Trophoblast cell (in vitro differentiated cells and primary cell): ENCODE results near the gene PATZ1.

Source experiments
- DNase-seq, 2 donors: peaks; one replicate each; pipeline ENCODE4 v3.0.0-alpha.2; 2016
- H2AFZ ChIP-seq: 2 replicates; pipeline ENCODE4 v1.6.1; 2013; ENCODE audit warnings: low read length, moderate library complexity, mild to moderate bottlenecking; ENCODE audit not compliant: insufficient read depth, poor library complexity
- H2AK5ac ChIP-seq: 2 replicates; pipeline ENCODE4 v1.6.1; 2013; ENCODE audit warnings: mild to moderate bottlenecking, low read length
- H2BK120ac ChIP-seq: 2 replicates; pipeline ENCODE4 v1.6.1; 2013; ENCODE audit warnings: low read length, mild to moderate bottlenecking, moderate library complexity; ENCODE audit not compliant: insufficient read depth, poor library complexity
- H2BK12ac ChIP-seq: 2 replicates; pipeline ENCODE4 v1.6.1; 2013; ENCODE audit warnings: mild to moderate bottlenecking, low read length, moderate library complexity
- H2BK5ac ChIP-seq: 2 replicates; pipeline ENCODE4 v1.6.1; 2013; ENCODE audit warnings: low read length, low read depth, moderate library complexity, mild to moderate bottlenecking; ENCODE audit not compliant: poor library complexity
- H3K14ac ChIP-seq: 2 replicates; pipeline ENCODE4 v1.6.1; 2013; ENCODE audit warnings: mild to moderate bottlenecking, low read length
- H3K18ac ChIP-seq: 2 replicates; pipeline ENCODE4 v1.6.1; 2013; ENCODE audit warnings: mild to moderate bottlenecking, low read length
- H3K23ac ChIP-seq: 2 replicates; pipeline ENCODE4 v1.6.1; 2013; ENCODE audit warnings: low read length
- H3K27ac ChIP-seq: 2 replicates; pipeline ENCODE4 v1.5.1; 2013; ENCODE audit warnings: low read depth, mild to moderate bottlenecking, inconsistent platforms, low read length, moderate library complexity
- H3K27me3 ChIP-seq: 2 replicates; pipeline ENCODE4 v1.6.1; 2013; ENCODE audit warnings: inconsistent platforms, mild to moderate bottlenecking, low read length, moderate library complexity; ENCODE audit not compliant: insufficient read depth
- H3K36me3 ChIP-seq, 2 experiments: 1 replicate in 1 of 2; 2 replicates in 1 of 2; pipeline ENCODE4 v1.6.1; 2013; ENCODE audit warnings: low read length in 2 of 2, mild to moderate bottlenecking in 2 of 2, moderate library complexity in 1 of 2; ENCODE audit not compliant: insufficient read depth in 2 of 2, control insufficient read depth in 1 of 2
- H3K4ac ChIP-seq: 2 replicates; pipeline ENCODE4 v1.6.1; 2013; ENCODE audit warnings: low read depth, mild to moderate bottlenecking, low read length, moderate library complexity
- H3K4me1 ChIP-seq, 2 experiments: 1 replicate in 1 of 2; 2 replicates in 1 of 2; pipeline ENCODE4 v1.6.1; 2013; ENCODE audit warnings: low read length in 2 of 2, mild to moderate bottlenecking in 2 of 2, moderate library complexity in 1 of 2; ENCODE audit not compliant: insufficient read depth in 2 of 2, control insufficient read depth in 1 of 2
- H3K4me2 ChIP-seq: 2 replicates; pipeline ENCODE4 v1.6.1; 2013; ENCODE audit warnings: inconsistent platforms, mild to moderate bottlenecking, low read length, moderate library complexity
- H3K4me3 ChIP-seq: 2 replicates; pipeline ENCODE4 v1.5.1; 2013; ENCODE audit warnings: mild to moderate bottlenecking, low read depth, low read length, inconsistent platforms
- H3K79me1 ChIP-seq: one replicate; pipeline ENCODE4 v1.6.1; 2013; ENCODE audit warnings: low read length
- H3K79me2 ChIP-seq: 2 replicates; pipeline ENCODE4 v1.6.1; 2013; ENCODE audit warnings: low read length, mild to moderate bottlenecking; ENCODE audit not compliant: control insufficient read depth, insufficient read depth, poor library complexity
- H3K9ac ChIP-seq: 2 replicates; pipeline ENCODE4 v1.6.1; 2013; ENCODE audit warnings: mild to moderate bottlenecking, low read length
- H3K9me3 ChIP-seq: 2 replicates; pipeline ENCODE4 v1.6.1; 2013; ENCODE audit warnings: low read depth, mild to moderate bottlenecking, control low read depth, inconsistent platforms, low read length; ENCODE audit not compliant: insufficient read depth
- H4K12ac ChIP-seq: 2 replicates; pipeline ENCODE4 v1.6.1; 2013; ENCODE audit warnings: low read depth, mild to moderate bottlenecking, low read length, moderate library complexity
- H4K8ac ChIP-seq: 2 replicates; pipeline ENCODE4 v1.6.1; 2013; ENCODE audit warnings: low read depth, mild to moderate bottlenecking, low read length, moderate library complexity
- H4K91ac ChIP-seq: one replicate; pipeline ENCODE4 v1.6.1; 2013; ENCODE audit warnings: low read depth, mild to moderate bottlenecking, low read length, moderate library complexity
- WGBS: extraction: QIAGEN DNeasy Blood & Tissue Kit; methylation state at CpG from one replicate; pipeline ENCODE4 v1.1.7; 2013; ENCODE audit warnings: missing lambda C conversion rate; ENCODE audit not compliant: insufficient read length, insufficient coverage; ENCODE audit errors: extremely low coverage; 5-methylcytosine and 5-hydroxymethylcytosine counted together

Gene PATZ1

DNA sequence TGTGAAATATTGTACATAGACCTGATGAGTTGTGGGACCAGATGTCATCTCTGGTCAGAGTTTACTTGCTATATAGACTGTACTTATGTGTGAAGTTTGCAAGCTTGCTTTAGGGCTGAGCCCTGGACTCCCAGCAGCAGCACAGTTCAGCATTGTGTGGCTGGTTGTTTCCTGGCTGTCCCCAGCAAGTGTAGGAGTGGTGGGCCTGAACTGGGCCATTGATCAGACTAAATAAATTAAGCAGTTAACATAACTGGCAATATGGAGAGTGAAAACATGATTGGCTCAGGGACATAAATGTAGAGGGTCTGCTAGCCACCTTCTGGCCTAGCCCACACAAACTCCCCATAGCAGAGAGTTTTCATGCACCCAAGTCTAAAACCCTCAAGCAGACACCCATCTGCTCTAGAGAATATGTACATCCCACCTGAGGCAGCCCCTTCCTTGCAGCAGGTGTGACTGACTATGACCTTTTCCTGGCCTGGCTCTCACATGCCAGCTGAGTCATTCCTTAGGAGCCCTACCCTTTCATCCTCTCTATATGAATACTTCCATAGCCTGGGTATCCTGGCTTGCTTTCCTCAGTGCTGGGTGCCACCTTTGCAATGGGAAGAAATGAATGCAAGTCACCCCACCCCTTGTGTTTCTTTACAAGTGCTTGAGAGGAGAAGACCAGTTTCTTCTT lies 66.2 kb downstream of the PATZ1 start:
- Histone ChIP-seq H3K9ac (no peak overlapping the region), H3K4ac (no peak overlapping the region), H3K4me2 (no peak overlapping the region), H2AFZ (no peak overlapping the region), H4K91ac (no peak overlapping the region), H3K27ac (no peak overlapping the region), H2BK120ac (no peak overlapping the region), H3K79me1 (peaks cover 3% of the 10 kb centered on the region), H4K12ac (no peak overlapping the region), H3K27me3 (no peaks in the 10 kb centered on the region), H3K79me2 (no peaks in the 10 kb centered on the region), H2AK5ac (no peak overlapping the region), H4K8ac (no peak overlapping the region), H3K4me1 (peaks cover 3 to 9% of the 10 kb centered on the region in 2 experiments), H2BK5ac (no peak overlapping the region), H3K9me3 (no peaks in the 10 kb centered on the region), H3K36me3 (peaks cover 30 to 47% of the 10 kb centered on the region in 2 experiments), H3K4me3 (no peak overlapping the region), H2BK12ac (no peak overlapping the region), H3K18ac (no peak overlapping the region), H3K23ac (no peak overlapping the region), H3K14ac (no peak overlapping the region)
- no peak for DNase-seq

DNA sequence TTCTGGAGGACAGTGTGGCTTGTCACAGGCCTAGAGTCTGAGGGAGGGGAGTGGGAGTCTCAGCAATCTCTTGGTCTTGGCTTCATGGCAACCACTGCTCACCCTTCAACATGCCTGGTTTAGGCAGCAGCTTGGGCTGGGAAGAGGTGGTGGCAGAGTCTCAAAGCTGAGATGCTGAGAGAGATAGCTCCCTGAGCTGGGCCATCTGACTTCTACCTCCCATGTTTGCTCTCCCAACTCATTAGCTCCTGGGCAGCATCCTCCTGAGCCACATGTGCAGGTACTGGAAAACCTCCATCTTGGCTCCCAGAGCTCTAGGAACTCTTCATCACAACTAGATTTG lies 66.8 kb downstream of the PATZ1 start:
- DNase-seq, result no peak
- H4K12ac ChIP-seq, result no peak overlapping the region
- no peaks in the 10 kb centered on the region for H3K9me3 ChIP-seq
- H2AFZ ChIP-seq, result no peak overlapping the region
- H4K8ac ChIP-seq, result no peak overlapping the region
- no peak overlapping the region for H3K18ac ChIP-seq
- H3K27me3 ChIP-seq, result no peaks in the 10 kb centered on the region
- no peak overlapping the region for H3K14ac ChIP-seq
- H4K91ac ChIP-seq, result no peak overlapping the region
- H3K79me1 ChIP-seq, result peaks cover 4% of the 10 kb centered on the region
- H3K36me3 ChIP-seq, result peaks cover 35 to 53% of the 10 kb centered on the region in 2 experiments
- H3K4me2 ChIP-seq, result no peak overlapping the region
- H3K4me1 ChIP-seq, result peaks cover 5% of the 10 kb centered on the region in 2 experiments
- no peak overlapping the region for H3K23ac ChIP-seq
- H2AK5ac ChIP-seq, result no peak overlapping the region
- H3K9ac ChIP-seq, result no peak overlapping the region
- no peak overlapping the region for H3K27ac ChIP-seq
- no peak overlapping the region for H2BK120ac ChIP-seq
- no peak overlapping the region for H3K4me3 ChIP-seq
- H3K4ac ChIP-seq, result no peak overlapping the region
- no peak overlapping the region for H2BK12ac ChIP-seq
- H3K79me2 ChIP-seq, result no peaks in the 10 kb centered on the region
- no peak overlapping the region for H2BK5ac ChIP-seq

DNA sequence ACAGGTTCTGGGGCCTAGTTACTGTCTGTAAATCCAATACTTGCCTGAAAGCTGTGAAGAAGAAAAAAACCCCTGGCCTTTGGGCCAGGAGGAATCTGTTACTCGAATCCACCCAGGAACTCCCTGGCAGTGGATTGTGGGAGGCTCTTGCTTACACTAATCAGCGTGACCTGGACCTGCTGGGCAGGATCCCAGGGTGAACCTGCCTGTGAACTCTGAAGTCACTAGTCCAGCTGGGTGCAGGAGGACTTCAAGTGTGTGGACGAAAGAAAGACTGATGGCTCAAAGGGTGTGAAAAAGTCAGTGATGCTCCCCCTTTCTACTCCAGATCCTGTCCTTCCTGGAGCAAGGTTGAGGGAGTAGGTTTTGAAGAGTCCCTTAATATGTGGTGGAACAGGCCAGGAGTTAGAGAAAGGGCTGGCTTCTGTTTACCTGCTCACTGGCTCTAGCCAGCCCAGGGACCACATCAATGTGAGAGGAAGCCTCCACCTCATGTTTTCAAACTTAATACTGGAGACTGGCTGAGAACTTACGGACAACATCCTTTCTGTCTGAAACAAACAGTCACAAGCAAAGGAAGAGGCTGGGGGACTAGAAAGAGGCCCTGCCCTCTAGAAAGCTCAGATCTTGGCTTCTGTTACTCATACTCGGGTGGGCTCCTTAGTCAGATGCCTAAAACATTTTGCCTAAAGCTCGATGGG lies 67.4 kb downstream of the PATZ1 start:
- no CpG with 5 or more reads among the region's 6 CpGs for WGBS
- Histone ChIP-seq H2AFZ (no peak overlapping the region), H3K4ac (no peak overlapping the region)

DNA sequence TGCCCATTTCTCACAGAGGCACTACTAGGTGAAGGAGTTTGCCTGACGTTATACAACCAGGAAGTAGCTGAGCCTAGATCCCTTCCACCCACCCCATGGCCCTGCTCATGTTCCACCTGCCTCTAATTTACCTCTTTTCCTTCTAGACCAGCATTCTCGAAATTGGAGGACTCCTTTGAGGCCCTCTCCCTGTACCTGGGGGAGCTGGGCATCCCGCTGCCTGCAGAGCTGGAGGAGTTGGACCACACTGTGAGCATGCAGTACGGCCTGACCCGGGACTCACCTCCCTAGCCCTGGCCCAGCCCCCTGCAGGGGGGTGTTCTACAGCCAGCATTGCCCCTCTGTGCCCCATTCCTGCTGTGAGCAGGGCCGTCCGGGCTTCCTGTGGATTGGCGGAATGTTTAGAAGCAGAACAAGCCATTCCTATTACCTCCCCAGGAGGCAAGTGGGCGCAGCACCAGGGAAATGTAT lies 68.0 kb downstream of the PATZ1 start:
- Histone ChIP-seq H3K9me3 (no peaks in the 10 kb centered on the region), H3K23ac (no peak overlapping the region), H3K4me3 (no peak overlapping the region), H2AFZ (no peak overlapping the region), H3K79me2 (no peaks in the 10 kb centered on the region), H4K8ac (no peak overlapping the region), H2BK120ac (no peak overlapping the region), H3K9ac (no peak overlapping the region), H3K36me3 (peaks cover 44 to 62% of the 10 kb centered on the region in 2 experiments), H4K12ac (no peak overlapping the region), H3K27me3 (no peaks in the 10 kb centered on the region), H3K79me1 (peaks cover 4% of the 10 kb centered on the region), H3K4me2 (no peak overlapping the region), H3K18ac (no peak overlapping the region), H3K27ac (no peak overlapping the region), H3K4ac (no peak overlapping the region), H2BK5ac (no peak overlapping the region), H4K91ac (no peak overlapping the region), H2BK12ac (no peak overlapping the region), H2AK5ac (no peak overlapping the region), H3K14ac (no peak overlapping the region), H3K4me1 (peaks cover 5% of the 10 kb centered on the region in 2 experiments)
- no peak for DNase-seq
- WGBS, result no CpG with 5 or more reads among the region's 9 CpGs

More for the DNA sequence above, 67.4 kb downstream of the PATZ1 start:
- no peak overlapping the region for H2AK5ac ChIP-seq
- H3K4me1 ChIP-seq, result peaks cover 5% of the 10 kb centered on the region in 2 experiments
- no peak overlapping the region for H3K4me3 ChIP-seq
- no peak for DNase-seq
- H2BK120ac ChIP-seq, result no peak overlapping the region
- no peak overlapping the region for H4K12ac ChIP-seq
- H3K23ac ChIP-seq, result no peak overlapping the region
- no peaks in the 10 kb centered on the region for H3K27me3 ChIP-seq
- H3K79me1 ChIP-seq, result peaks cover 4% of the 10 kb centered on the region
- no peak overlapping the region for H3K4me2 ChIP-seq
- peaks cover 38 to 57% of the 10 kb centered on the region in 2 experiments for H3K36me3 ChIP-seq
- no peak overlapping the region for H3K9ac ChIP-seq
- H4K8ac ChIP-seq, result no peak overlapping the region
- H3K14ac ChIP-seq, result no peak overlapping the region
- H3K18ac ChIP-seq, result no peak overlapping the region
- H2BK12ac ChIP-seq, result no peak overlapping the region
- H3K79me2 ChIP-seq, result no peaks in the 10 kb centered on the region
- no peak overlapping the region for H4K91ac ChIP-seq
- no peak overlapping the region for H3K27ac ChIP-seq
- no peaks in the 10 kb centered on the region for H3K9me3 ChIP-seq
- no peak overlapping the region for H2BK5ac ChIP-seq
